Gastrocnemius medialis (tissue), 4 donors: ENCODE measurements around the gene TRIM14.

Experiments
- CTCF ChIP-seq, 5 experiments: fragments of 450-650 bp in 3 of 5; fragments of 200-600 bp in 2 of 5; sonication (generic) in 2 of 5; IDR thresholded peaks in 4 of 5; conservative IDR thresholded peaks in 1 of 5; 1 replicate in 4 of 5; 2 replicates in 1 of 5; pipeline ENCODE4 v1.5.1; 2016 to 2019; ENCODE audit warnings: antibody characterized with exemption in 5 of 5, mild to moderate bottlenecking in 3 of 5, moderate library complexity in 3 of 5
- POLR2A ChIP-seq, 2 donors: fragments of 450-650 bp; IDR thresholded peaks; one replicate each; pipeline ENCODE4 v1.6.1; 2017; ENCODE audit warnings: antibody characterized with exemption in 2 of 2, mild to moderate bottlenecking in 2 of 2, moderate library complexity in 2 of 2

- TF ChIP-seq CTCF (IDR thresholded peaks at IDR 0.05 in 4 of 5, conservative IDR thresholded peaks at IDR 0.05 in 1 of 5) (no peak), POLR2A (IDR thresholded peaks at IDR 0.05) (no peak)
Measured at GRCh38 chr9:98157372-98157771, 38.4 kb upstream of the TRIM14 start.
